Measurements from ENCODE around the gene SMAP1.

GRCh38 chr6:70819646-70820045 lies 152.0 kb downstream of the SMAP1 start:
- TF ChIP-seq, protein P1, sequence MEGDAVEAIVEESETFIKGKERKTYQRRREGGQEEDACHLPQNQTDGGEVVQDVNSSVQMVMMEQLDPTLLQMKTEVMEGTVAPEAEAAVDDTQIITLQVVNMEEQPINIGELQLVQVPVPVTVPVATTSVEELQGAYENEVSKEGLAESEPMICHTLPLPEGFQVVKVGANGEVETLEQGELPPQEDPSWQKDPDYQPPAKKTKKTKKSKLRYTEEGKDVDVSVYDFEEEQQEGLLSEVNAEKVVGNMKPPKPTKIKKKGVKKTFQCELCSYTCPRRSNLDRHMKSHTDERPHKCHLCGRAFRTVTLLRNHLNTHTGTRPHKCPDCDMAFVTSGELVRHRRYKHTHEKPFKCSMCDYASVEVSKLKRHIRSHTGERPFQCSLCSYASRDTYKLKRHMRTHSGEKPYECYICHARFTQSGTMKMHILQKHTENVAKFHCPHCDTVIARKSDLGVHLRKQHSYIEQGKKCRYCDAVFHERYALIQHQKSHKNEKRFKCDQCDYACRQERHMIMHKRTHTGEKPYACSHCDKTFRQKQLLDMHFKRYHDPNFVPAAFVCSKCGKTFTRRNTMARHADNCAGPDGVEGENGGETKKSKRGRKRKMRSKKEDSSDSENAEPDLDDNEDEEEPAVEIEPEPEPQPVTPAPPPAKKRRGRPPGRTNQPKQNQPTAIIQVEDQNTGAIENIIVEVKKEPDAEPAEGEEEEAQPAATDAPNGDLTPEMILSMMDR (IDR thresholded peaks at IDR 0.05; ENCODE audit: borderline replicate concordance, extremely low read depth, low read length, poor library complexity, severe bottlenecking), result no peak
- TF ChIP-seq EZH2 (IDR thresholded peaks at IDR 0.05; ENCODE audit: borderline replicate concordance, low read depth, low read length, severe bottlenecking), result no peak

All from DND-41 (cell line).